Activated CD4-positive, alpha-beta T cell treated with anti-CD3 and anti-CD28 coated beads for 48 hours (primary cell): ENCODE measurements around the gene LRRC25.

Source experiments
- DNase-seq: peaks from one replicate; pipeline ENCODE4 v3.0.0-alpha.2; 2020

The LRRC25 gene

GRCh38 chr19:18397242-18398202, at the start of gene LRRC25:
Gene LRRC25 (minus strand): TSS chr19:18397622. CDS start chr19:18396963, 659 bp downstream.
- DNase-seq, result no peak

GRCh38 chr19:18446811-18447359, 49.5 kb upstream of the LRRC25 start:
- no peak for DNase-seq

- no peak for DNase-seq
Measured at GRCh38 chr19:18446145-18446810, 48.9 kb upstream of the LRRC25 start.

- DNase-seq, result no peak
Measured at GRCh38 chr19:18445262-18445948, 48.0 kb upstream of the LRRC25 start.

- DNase-seq, result no peak
Measured at GRCh38 chr19:18444513-18444912, 47.1 kb upstream of the LRRC25 start.

- no peak for DNase-seq
Measured at GRCh38 chr19:18443831-18444230, 46.4 kb upstream of the LRRC25 start.

GRCh38 chr19:18443406-18443805, 46.0 kb upstream of the LRRC25 start:
- DNase-seq, result no peak

- no peak for DNase-seq
Measured at GRCh38 chr19:18442941-18443340, 45.5 kb upstream of the LRRC25 start.

- no peak for DNase-seq
Measured at GRCh38 chr19:18441804-18442788, 44.7 kb upstream of the LRRC25 start.

GRCh38 chr19:18440936-18441803, 43.7 kb upstream of the LRRC25 start:
- no peak for DNase-seq

GRCh38 chr19:18440415-18440877, 43.0 kb upstream of the LRRC25 start:
- DNase-seq, result peak; percentile 52

- no peak for DNase-seq
Measured at GRCh38 chr19:18439910-18440237, 42.5 kb upstream of the LRRC25 start.

GRCh38 chr19:18439025-18439909, 41.8 kb upstream of the LRRC25 start:
- DNase-seq, result no peak

GRCh38 chr19:18438331-18439024, 41.1 kb upstream of the LRRC25 start:
- DNase-seq, result no peak

- DNase-seq, result peak; percentile 58
Measured at GRCh38 chr19:18437491-18438330, 40.3 kb upstream of the LRRC25 start, which contains the start of gene ISYNA1. Gene ISYNA1 (minus strand): TSS chr19:18438133. CDS start chr19:18437979, 154 bp downstream.

- DNase-seq, result peak; percentile 77
Measured at GRCh38 chr19:18436671-18437490, 39.5 kb upstream of the LRRC25 start.
